Germinal center (tissue), 1 donor: Measurements from ENCODE around the gene NOXRED1.
"Not testable (repeated sequence)": the region's sequence is repeated elsewhere in the genome, so short reads cannot be mapped to it uniquely, and the experiment has no call there.

ENCODE experiments used
- DNase-seq: peaks from one replicate; pipeline ENCODE4 v3.0.0; 2012; ENCODE audit warnings: mixed read lengths, low spot score

NOXRED1 gene, protein sequence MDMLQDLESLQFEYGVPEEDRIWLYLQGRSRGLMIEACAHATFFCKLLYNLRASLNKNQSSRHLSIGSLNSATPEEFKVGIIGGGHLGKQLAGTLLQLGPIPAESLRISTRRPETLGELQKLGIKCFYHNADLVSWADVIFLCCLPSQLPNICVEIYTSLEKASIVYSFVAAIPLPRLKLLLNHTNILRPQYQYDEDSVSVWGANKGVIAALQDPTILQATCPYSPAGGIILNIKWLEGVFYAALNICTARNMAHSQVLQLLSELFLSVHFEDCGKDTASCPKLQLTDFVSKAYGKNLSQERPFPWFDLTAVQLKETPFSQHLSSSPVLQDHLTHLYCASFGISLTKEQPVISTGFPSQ

DNA sequence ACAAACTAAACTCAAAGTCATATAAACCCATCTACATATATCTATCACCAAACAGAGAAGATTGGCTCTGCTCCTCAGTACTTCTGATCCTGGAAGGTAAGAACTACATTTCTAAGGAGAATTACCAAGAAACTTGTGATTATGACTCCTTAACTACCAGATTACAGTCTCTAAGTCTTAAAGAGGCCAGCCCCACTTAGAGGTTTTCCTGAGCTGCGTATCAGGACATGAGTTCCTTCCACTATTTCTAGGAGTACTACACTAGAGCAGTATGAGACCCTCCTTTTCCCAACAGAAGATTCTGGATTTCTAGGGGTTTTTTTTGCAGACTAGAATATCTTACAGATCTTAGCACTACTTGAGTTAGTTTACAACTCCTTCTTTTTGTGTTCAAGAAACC, at the start of gene NOXRED1:
NOXRED1 (minus strand) TSS at position 101 of the 400 bp plus-strand sequence. CDS start 634 bp downstream, outside the sequence.
- DNase-seq: no peak

DNA sequence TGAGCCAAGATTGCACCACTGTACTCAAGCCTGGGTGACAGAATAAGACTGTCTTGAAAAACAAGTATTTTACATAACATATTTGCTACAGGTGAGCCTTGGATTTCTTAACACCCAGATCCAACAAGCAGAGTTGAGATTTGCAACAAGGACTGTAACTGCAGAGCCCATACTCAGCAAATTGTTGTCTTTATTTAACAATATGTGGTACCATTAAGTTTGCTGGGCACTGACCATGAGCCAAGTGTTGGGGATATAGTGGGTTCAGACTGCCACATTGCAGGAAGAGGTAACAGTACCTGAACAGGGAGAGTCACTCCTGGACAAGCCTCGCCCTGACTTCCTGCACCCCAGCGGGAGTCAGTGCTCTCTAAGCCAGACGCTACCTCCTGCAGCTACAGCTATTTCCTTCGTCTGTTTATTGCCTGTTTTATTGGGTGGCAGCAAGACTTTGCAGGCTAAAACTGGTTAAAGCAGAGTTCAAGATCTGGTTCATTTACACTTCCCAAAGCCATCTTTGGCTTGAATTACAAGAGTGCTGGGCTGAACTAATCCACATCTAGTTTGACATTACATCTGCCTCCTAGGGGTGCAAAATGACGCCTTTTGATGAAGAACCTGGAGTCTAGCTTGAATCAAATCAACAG, 47.0 kb upstream of the NOXRED1 start:
- DNase-seq: no peak

DNA sequence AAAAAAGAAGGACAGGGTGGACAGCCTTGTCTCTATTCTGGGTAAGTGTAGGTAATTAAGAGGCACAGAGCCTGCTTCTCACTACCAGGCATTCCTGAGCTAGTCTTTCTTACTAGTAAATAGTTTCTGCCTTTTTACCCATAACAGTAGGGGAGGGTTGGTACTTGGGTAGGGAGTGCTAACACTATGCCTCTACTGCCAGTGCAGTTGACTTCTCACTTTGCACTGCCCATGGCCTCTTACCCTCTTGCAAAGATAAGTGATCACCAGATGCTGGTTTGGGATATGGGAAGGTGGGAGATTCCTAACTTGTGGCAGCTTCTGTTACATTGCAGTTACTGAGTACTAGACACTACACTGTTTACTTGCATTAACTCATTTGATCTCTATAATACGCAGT, 46.2 kb upstream of the NOXRED1 start:
- DNase-seq: no peak

DNA sequence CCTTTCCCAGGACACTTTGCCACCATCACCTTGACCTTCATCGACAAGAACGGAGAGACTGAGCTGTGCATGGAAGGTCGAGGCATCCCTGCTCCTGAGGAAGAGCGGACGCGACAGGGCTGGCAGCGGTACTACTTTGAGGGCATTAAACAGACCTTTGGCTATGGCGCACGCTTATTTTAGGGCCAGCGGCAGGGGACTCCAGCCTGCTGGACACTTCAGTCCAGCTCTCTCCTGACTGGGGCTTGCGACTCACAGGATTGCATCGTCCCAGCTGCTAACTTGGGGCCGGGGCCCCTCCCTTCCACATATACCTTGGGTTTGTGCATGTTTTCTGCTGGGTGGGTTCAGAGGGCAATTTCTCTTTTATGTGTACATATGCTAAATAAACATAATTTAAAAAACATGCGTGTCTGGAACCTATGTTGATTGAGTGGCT, 45.8 kb upstream of the NOXRED1 start:
- DNase-seq: no peak

DNA sequence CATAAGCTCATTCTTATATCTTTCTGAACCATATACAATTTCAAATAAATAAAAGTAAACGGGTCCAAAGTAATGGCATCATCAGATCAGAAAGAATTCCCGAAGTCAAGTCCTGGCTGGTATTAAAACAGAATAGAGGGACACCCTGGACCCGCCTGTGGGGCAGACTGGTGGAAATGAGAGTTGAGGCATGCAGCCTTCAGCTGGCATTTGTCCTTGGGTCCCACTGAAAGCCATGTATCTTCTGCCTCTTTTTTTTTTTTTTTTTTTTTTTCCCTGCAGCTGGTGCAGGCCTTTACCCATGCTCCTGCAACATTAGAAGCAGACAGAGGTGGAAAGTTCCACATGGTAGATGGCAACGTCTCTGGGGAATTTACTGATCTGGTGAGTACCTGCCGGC, 44.5 kb upstream of the NOXRED1 start:
- DNase-seq: no peak

DNA sequence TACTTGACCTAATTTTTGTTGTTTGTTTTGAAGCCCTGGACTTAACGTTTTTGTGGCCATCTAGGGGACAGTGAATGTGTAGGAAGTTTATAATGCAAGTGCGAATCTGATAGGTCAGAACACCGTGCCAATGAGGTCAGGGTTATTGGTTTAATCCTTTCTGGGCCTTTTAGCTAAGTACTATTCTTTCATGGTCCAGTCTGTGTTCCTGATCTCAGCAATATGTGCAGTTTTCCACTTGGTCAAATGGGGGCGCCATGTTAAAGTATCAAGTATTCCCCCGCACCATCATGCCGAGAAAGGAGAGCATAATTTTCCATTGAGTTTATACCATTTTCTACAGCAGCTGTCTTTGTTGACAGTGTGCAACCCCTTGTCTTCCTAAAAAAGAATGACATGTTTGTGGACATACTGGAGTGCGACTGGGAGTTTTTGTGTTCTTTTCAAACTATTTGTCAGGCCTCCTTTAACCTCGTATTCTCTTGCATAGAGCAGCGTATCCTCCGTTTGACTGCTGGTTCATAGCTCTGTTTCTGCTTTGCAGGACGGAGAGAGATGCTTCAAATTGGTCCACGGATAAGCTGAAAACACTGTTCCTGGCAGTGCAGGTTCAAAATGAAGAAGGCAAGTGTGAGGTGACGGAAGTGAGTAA, 35.9 kb upstream of the NOXRED1 start:
- peak; percentile 40 for DNase-seq

DNA sequence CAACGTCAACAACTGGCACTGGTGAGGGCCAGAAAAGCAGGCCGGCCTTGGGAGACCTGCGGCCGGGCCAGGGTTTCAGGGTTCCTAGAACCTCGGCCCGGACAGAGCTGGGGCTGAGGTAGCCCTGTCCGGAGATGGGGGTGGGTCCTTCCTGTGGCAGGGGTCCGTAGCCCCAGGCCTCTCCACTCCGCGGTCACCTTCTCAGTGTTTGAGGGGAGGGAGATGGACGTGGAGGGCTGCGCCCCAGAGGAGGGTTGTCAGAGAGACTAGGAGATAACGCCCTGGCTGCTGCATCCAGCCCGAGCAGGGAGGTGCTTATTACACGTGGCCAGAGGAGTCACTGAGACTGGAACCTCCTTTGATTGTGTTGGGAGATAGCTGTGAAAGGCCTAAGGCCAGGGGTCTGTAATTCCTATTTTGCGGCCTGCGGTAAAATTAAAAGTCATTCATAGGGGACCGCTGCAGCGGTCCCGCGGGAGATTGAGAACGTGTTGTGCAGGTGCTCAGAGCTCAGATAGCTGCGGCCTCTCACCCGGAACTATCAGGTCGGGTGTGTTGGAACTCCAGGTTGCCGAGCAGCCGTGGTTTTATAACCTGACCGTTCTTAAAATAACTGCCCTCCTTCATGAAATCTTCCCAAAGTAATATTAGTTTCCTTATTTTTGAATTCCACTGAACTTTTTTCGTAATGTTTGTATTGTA, 35.1 kb upstream of the NOXRED1 start:
- DNase-seq: peak; percentile 47

DNA sequence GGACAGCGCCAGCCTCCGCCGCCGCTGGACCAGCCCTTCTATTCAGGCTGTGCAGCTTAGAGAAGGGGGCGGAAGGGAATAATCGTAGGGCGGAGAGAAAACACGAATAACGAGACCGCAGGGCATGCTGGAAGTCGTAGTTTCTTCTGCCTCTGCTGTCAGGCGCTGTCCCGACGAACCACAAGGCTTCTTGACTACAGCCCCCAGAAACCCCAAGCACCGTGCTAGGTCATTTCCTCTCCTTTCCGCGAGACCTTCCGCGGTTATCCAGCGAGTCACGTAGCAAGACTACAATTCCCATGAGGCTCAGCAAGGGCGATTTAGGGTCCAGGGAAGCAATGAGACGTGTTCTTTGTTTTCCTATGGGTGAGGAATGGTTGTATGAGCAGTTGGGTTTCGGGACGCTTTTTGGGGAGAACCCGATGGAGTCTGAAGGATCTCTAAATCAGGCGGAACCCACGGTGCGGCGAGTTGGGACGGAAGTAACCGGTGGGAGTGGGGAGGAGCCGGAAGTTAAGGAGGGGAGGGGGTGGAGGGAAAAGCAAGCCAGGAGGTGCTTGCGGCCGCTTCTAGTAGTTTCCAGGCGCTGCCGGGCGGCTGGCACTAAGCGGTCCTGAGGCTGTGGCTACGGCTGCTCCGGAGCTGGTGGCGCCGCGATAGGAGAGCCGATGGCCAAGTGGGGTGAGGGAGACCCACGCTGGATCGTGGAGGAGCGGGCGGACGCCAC, 34.4 kb upstream of the NOXRED1 start, which contains the start of the genes AHSA1 and VIPAS39:
AHSA1 (plus strand) TSS at position 572 of the 727 bp plus-strand sequence; CDS start at position 669, 97 bp downstream.
VIPAS39 (minus strand) TSS at position 80 of the 727 bp plus-strand sequence. CDS start 3,499 bp downstream, outside the sequence.
- peak; percentile 91 for DNase-seq

DNA sequence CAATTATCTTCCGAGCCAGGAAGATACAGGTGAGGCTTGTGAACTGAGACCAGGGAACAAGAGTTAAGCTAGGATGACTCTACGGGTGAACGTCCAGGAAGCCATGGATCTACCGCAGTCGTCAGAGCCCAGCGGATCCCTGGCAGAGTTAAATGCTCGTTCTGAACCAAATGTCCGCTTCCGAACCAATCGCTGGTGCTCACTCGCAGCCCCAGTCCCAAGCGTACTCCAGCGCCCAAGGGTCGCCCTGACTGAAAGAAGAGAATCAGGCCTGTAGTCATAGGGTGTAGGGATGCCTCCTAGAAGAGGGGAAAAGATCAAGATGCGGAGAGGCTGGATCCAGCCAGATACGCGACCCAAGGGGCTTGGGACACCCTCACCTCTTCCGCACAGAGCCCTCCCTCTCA, 33.8 kb upstream of the NOXRED1 start:
- no peak for DNase-seq

DNA sequence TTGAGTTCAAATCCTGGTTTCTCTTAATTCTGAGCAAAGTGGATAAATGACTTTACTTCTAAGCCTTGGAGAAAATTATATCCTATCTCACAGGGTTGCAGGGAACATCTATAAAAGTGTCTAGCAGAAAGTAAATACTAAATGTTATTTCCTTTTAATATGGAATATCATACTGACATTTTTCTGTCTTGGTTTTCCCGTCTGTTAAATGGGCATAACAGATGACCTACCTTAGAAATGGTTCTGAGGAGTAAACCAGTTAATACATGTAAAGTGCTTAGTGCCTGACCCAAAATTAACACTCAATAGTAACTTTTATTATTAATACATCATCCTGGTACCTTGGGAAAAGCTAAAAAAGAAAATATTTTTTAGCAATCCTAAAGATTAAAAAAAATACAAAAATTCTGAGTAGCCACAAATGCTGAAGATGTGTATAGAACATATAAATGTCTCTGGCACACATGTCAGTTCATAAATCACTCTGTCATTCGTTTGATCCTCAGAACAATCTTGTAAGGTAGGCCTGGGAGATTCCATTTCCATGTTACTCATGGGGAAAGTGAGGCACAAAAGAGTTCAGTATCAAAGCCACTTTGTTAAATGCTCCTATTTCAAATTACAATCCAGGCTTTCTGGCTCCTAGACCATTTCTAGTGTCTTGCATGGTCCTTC, 32.8 kb upstream of the NOXRED1 start:
- no peak for DNase-seq

DNA sequence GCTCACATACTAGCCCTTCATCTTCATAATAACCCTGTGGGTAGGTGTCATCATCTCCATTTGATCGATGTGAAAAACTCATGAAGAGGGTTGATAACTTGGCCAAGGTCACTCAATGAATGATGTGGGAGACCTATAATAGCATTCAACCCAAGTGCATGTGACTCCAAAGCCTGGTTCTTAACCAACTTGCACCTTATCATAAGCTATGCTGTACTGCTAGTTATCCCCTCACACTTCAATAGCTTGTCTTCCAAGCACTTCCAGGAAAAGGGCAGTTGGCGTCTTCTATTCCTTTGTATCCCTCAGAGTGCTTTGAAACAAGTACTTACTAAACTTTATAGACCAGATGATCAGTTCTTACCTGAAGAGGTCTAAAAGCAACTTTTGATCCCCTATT, 18.9 kb upstream of the NOXRED1 start:
- no peak for DNase-seq

DNA sequence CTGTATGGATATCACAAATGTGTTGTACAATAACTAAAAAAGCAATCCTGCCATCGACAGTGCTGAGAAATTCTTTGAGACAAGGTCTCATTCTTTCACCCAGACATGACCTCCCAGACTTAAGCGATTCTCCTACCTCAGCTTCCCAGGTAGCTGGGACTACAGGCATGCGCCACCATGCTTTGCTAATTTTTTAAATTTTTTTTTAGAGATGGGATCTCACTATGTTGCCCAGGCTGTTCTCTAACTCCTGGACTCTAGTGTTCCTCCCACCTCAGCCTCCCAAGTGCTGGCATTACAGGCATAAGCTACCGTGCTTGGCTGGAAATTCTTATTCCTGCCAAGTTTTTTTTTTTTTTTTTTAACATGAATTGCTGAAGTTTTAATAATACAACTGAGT, 16.5 kb upstream of the NOXRED1 start:
- no peak for DNase-seq

DNA sequence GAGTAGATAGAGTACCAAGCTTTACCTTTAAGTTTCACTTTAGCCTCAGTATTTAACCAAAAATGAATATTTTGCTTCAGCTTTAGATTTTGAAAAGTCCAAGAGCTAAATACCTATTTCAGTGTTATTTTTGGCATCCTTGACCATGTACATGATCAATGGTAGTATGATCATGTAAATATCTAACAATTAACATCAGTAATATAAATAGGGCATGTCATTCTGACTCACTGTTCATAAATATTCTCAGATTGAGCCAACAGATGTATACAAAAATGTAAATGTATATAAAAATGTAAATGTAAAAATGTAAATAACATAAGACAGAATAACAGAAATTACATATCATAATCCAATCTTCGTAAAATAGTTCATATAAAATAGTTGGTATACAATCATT, 15.3 kb upstream of the NOXRED1 start:
- no peak for DNase-seq

DNA sequence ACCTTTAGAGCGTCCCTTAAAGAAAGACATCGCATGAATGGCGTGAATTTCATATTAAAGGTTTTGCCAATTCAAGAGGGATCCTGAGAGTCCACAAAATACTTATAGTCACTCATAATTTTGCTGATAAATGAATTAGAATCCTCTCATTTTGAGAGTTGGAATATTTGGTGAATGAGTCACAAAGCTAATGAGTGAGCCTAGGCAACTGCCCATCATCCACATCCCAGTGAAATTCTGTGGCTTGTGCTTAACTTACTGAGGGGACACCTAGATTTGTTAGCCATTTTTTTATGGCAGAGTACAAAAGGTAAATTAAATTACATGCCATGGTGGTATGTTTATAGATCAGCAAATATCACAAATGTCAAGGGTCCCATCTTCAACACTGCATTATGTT, 12.7 kb upstream of the NOXRED1 start:
- no peak for DNase-seq

DNA sequence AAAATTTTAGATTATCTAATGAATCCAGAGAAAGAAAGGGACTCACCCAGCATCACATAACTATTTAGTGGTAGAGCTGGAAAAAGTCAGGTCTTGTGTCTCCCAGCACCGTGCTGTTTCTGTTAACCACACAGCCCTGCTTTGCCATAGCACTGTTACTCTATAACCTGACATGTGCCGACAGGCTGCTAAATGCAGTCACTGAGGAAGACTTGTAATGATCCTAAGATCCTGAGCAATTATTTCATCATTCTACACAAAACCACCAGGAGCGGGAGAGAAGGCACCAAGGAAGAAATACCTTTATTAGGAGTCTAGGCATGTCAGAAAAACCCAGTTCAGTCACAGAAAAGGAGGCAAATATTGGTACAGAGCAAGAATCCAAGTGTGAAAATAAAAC, 3.1 kb upstream of the NOXRED1 start:
- no peak for DNase-seq

DNA sequence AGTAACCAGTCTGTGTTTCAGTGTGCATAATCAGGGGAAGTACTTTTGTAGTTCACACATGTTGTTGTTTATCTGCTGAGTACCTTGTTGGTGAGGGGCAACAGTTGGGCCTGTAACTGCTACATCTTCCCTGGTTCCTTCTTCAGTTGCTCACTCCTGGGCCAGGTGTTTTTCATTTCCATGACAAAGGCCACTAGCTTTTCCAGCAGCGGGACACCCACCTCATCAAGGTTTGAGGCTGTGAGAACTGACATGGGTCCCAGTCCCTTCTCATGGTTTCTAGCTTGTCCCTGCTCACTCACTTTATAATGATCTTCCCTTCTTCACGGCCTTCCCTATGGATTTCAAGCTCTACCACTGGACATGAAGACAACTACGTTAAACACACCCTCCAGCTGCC, 1.5 kb upstream of the NOXRED1 start:
- DNase-seq: no peak

DNA sequence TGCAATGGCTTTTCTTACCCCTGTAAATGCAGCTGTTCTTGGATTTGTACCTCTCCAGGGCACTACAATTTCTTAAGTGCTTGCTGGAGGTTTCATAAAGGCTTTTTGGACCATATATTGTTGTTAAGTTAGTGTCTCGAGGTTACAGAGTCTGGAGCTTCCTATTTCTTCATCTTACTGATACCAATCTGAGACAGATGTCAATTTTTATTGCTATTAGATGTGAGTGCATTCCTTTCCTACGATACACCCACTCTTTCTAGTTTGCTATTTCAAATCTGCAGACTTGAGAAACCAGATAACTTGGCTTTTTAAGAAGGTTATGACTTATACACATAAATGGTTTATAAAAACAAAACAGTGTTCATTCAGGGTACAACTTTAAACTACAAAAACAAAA, 2.1 kb downstream of the NOXRED1 start:
- DNase-seq: no peak

DNA sequence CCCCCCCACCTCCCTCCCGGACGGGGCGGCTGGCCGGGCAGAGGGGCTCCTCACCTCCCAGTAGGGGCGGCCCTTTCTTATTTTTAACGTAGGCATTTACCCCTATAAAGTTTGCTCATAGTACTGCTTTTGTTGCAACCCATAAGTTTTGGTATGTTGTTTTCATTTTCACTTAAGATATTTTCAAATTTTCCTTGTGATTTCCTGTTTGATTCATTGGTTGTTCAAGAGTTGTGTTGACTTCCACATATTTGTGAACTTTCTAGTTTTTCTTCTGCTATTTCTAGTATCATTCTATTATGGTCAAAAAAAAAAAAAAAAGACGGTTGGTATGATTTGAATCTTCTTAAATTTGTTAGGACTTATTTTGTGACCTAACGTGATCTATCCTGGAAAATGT, 6.5 kb downstream of the NOXRED1 start:
- no peak for DNase-seq

DNA sequence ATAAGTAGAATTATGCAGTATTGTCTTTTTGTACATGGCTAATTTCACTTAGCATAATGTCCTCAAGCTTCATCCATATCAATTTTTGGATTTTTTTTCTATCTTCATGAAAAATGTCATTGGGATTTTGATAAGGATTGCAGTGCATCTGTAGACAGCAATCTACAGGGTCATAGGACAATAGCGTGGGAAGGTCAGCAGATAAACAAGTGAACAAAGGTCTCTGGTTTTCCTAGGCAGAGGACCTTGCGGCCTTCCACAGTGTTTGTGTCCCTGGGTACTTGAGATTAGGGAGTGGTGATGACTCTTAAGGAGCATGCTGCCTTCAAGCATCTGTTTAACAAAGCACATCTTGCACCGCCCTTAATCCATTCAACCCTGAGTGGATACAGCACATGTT, 7.2 kb downstream of the NOXRED1 start:
- DNase-seq: not testable (repeated sequence)

DNA sequence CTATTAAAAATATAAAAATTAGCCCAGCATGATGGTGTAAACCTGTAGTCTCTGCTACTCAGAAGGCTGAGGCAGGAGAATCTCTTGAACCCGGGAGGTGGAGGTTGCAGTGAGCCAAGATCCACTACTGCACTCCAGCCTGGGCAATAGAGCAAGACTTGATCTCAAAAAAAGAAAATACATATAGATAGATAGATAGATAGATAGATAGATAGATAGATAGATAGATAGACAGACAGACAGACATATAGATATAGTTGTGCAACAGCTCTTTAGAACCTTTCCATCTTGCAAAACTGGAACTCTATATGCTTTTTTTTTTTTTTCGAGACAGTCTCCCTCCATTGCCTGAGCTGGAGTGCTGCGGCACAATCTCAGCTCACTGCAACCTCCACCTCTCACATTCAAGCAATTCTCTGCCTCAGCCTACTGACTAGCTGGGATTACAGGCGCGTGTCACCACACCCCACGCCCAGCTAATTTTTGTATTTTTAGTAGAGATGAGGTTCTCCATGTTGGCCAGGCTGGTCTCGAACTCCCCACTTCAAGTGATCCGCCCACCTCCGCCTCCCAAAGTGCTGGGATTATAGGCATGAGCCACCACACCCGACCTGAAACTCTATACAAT, 7.8 kb downstream of the NOXRED1 start:
- not testable (repeated sequence) for DNase-seq
